C1 segment of cervical spinal cord (tissue), 14 donors: ENCODE measurements around the gene SLC13A5.
"Not testable (repeated sequence)": the region's sequence is repeated elsewhere in the genome, so short reads cannot be mapped to it uniquely, and the experiment has no call there.

Source experiments
- DNase-seq, 14 donors: peaks; one replicate each; lab custom pipeline; 2025; lab: John Stamatoyannopoulos, UW

SLC13A5 gene

DNA sequence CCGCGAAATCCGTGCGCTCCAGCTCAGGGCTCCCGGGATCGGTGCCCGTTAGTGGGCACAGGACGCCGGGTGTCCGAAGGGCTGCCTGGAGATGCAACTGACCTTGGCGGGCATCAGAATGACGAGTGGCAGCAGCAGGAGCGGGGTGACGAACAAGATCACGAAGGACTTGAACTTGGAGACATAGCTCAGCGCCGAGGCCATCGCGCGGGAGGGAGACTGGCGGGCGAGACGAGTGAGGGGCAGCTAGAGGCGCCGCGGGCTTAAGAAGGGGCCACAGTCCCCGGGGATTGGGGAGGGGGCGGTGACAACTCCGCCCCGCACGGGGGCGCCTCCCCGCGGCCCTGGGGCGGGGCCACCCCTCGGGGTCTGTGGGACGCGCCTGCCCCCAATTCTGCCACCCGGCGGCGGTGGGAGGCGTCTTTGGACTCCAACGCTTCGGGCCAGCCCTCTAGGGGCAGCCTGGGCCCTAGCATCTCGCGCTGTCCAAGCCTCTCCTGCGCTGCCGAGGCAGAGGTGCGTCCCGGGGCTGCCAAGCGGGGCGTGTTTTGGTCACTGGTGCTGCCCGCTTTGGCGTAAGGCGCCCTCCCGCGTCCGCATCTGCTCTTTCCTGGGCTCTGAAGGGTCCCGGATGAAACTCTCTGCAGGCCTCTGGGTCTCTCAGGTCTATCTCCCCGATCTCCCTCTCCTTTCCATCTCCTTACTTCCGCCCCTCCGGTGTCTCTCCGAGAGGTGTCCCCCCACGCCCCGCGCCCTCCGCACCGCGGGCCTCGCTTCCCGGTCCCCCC is at the start of gene SLC13A5:
Gene SLC13A5 (minus strand): TSS at position 240 of the 788 bp plus-strand sequence. CDS start 36 bp downstream, at position 204.
- DNase-seq: peak in 4 of 14 donors; percentile 4 to 34 (median 22)

DNA sequence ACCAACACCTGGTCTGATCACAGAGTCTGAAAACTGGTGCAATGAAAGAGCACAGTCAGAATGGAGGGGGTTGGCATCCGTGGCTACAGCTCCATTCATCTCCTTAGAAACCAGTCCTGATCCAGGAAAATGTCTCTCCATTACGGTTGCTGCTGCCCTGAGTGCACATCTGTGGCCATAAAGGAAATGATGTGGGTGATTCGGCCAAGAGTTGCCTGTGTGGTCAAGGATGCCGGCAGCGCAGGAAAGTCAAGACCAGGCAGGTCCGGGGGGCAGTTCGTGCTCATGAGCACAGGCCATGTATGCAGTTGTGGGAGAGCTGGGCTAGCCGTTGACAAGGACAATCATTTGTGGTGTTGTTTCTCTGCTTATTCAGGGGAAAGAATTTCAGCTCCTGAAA is 48.6 kb upstream of the SLC13A5 start:
- DNase-seq: no peak

- no peak for DNase-seq
These were observed 44.6 kb upstream of the SLC13A5 start for GRCh38 chr17:6757747-6758146.

- DNase-seq: no peak
These were observed 43.4 kb upstream of the SLC13A5 start for GRCh38 chr17:6756425-6757031.

GRCh38 chr17:6755731-6756184 is 42.6 kb upstream of the SLC13A5 start, which contains the start of gene XAF1:
Gene XAF1 (plus strand): TSS chr17:6756046. CDS start chr17:6756079, 33 bp downstream.
- DNase-seq: peak in 7 of 14 donors; percentile 14 to 47 (median 23)

DNA sequence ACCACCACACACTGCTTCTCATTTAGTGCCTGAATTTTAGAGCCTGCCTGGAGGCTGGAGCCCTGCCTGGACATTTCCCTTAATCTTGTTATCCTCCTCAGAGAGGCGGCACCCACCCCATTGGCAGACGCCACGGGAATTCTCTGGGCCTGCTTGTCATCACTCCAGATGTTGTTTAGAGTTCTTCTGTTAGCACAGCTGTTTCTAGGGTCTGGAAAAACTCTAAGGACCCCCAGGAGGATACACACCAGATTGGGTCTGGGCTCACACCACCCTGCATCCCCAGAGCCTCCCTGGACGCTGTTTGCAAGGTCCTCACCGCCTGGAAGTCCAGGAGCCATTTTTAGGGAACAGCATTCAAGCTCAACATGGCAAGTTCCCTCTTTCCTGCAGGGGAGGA is 42.1 kb upstream of the SLC13A5 start:
- DNase-seq: no peak

DNA sequence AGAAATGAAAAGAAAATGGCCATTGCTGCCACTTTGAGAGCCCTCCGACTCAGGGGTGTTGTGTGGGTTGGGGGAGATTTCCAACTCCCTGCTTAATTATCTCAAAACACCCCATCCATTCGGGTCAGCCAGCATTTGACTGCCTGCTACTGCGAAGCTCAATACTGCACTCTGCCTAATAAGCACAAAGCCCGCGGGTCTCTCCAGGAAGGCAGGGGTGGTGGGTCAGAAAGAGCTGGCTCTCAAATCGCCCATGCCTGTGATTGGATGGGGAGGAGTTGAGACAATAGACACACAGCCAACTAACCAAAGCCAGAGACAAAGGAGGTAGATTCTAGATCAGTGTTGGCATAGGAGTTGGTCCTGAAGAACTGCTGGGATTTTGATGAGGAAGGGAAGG is 40.4 kb upstream of the SLC13A5 start:
- no peak for DNase-seq

GRCh38 chr17:6753006-6753445 is 39.9 kb upstream of the SLC13A5 start:
- DNase-seq: peak in 8 of 14 donors; percentile 0 to 65 (median 22)

DNA sequence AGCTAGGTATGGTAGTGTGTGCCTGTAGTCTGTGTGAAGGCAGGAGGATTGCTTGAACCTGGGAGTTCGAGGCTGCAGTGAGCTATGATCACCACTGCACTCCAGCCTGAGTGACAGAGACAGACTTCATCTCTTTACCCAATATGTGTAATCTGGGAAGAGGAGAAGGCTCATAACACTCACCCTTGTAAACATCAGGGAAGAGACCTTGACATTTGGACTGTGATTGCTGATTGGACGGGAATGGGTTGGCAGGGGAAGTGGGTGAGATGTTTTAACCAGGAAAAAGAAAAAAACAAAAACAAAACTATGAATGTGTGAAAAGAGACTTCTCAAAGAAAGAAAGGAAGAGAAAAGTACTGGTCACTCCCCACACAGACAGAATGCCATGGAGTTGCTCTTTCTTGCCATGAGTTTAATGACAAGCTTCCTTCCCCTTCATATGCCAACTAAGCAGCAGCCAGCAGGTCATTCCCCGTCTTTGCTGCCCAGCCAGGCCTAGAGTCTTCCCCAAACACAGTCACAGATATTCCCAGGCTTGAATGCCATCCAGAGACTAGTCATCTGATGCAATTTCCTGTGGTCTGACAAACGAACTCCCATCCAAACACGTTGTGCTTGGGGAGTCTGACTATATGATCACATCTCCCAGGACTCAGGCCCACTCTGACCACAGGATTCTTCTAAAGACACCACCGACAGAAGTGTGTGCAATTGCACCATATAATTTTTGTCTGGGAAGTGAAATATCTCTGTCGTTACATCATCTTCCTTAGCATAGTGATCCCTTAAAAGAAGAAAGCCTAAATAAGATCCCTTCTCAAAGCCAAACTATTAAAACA is 39.1 kb upstream of the SLC13A5 start:
- DNase-seq: peak in 6 of 14 donors; percentile 12 to 65 (median 25)

DNA sequence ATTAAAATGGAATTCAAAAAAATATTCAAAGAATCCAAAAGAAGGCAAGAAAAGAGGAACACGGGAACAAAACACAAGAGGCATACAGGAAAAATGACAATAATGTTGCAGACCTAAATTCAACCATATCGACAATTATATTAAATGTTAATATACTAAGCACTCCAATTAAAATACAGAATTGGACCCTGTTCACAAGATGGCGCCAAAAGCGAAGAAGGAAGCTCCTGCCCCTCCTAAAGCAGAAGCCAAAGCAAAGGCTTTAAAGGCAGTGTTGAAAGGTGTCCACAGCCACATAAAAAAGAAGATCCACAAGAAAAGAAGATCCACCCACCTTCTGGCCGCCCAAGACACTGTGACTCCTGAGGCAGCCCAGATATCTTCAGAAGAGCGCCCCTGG is 36.4 kb upstream of the SLC13A5 start:
- DNase-seq: no peak

DNA sequence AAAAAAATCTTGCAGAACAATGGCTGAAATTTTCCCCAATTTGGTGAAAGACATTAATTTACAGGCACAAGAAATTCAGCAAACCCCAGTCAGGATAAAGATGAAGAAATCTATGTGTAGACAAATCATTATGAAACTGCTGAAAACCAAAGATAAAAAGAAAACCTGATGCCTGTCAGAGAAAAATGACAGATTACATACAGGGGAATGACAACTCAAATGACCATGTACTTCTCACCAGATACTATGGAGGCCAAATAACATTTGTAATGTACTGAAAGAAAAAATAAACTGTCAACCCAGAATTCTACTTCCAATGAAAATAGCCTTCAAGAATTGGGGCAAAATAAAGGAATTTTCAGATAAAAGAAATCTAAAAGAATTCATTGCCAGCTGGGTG is 35.4 kb upstream of the SLC13A5 start:
- DNase-seq: no peak

GRCh38 chr17:6746665-6747064 is 33.5 kb upstream of the SLC13A5 start:
- not testable (repeated sequence) for DNase-seq

DNA sequence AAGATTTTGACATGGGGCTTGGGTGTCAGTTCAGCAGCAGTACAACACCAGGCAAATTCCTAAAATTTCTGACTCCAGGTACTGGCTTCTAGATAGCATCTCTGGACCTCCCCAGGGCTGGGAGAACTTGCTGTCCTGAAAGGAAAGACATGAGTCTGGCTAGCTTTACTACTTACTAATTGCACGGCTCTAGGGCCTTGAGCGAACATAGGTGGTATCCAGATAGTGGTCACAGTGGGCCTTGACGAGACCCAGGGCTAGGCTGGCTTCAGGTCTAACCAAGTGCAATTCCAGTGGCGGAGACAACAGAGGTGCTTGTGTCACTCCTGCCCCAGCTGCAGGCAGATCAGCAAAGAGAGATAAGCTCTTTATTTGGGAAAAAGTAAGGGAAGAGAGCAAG is 16.4 kb upstream of the SLC13A5 start:
- no peak for DNase-seq

- no peak for DNase-seq
These were observed 10.8 kb upstream of the SLC13A5 start for GRCh38 chr17:6724009-6724408.

GRCh38 chr17:6721744-6722143 is 8.6 kb upstream of the SLC13A5 start:
- DNase-seq: no peak

GRCh38 chr17:6716736-6717135 is 3.6 kb upstream of the SLC13A5 start:
- no peak for DNase-seq

DNA sequence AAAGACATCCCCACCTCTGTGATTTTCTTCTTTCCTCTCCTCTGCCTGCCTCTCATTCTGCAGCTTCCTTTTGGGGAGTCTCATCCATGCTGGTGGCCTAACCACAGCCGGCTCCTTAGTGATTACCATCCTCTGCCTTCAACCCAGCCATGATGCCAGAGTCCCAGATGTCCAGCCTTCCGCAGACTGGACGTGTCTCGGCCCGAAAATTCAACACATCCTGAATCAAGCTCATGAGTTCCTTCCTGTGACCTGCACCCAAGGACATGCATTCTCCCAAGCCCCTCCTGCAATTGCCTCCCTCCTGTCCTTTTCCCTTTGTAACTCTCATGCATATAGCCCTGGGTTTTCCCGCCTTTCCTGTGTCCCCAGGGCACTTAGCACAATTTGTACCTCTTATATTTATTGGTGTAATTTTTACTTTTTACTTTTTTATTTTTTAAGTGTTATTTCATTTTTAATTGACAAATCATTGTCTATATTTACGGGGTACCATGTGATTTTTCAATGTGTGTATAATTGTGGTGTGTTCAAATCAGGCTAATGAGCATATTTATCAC is 1.2 kb upstream of the SLC13A5 start:
- no peak for DNase-seq

- no peak for DNase-seq
These were observed 726 bp upstream of the SLC13A5 start for GRCh38 chr17:6713918-6714271.

GRCh38 chr17:6712854-6713129 is 377 bp downstream of the SLC13A5 start:
- DNase-seq: no peak

GRCh38 chr17:6712058-6712853 is 913 bp downstream of the SLC13A5 start:
- DNase-seq: peak in 9 of 14 donors; percentile 12 to 65 (median 39)

GRCh38 chr17:6711681-6712057 is 1.5 kb downstream of the SLC13A5 start:
- no peak for DNase-seq
